Ascending aorta (tissue), 2 donors: Measurements from ENCODE around the gene ALPK3. TPM values are rescaled to one million over a fixed set of nuclear protein-coding genes. Genes with fewer than 3 reads are reported as not detected.

Source experiments
- DNase-seq, 2 donors: peaks; one replicate each; pipeline ENCODE4 v3.0.0-alpha.2; 2019; ENCODE audit warnings: low spot score in 2 of 2
- H3K27ac ChIP-seq, 2 donors: fragments of 200-600 bp; sonication (generic); one replicate each; pipeline ENCODE4 v1.5.1; 2016 to 2017; ENCODE audit warnings: mild to moderate bottlenecking in 1 of 2
- H3K27me3 ChIP-seq: fragments of 200-600 bp; sonication (generic); one replicate; pipeline ENCODE4 v1.5.1; 2017
- H3K36me3 ChIP-seq, 2 donors: fragments of 200-600 bp; sonication (generic); one replicate each; pipeline ENCODE4 v1.5.1; 2016
- H3K4me1 ChIP-seq, 2 donors: fragments of 200-600 bp; sonication (generic); one replicate each; pipeline ENCODE4 v1.5.1; 2016 to 2017; ENCODE audit warnings: mild to moderate bottlenecking in 1 of 2
- H3K4me3 ChIP-seq, 2 donors: fragments of 200-600 bp; sonication (generic); one replicate each; pipeline ENCODE4 v1.5.1; 2016 to 2017; ENCODE audit warnings: mild to moderate bottlenecking in 1 of 2
- H3K9me3 ChIP-seq, 2 donors: fragments of 200-600 bp; sonication (generic); one replicate each; pipeline ENCODE4 v1.5.1; 2016
- intact Hi-C: fragments of 100-400 bp; cut with DNase I; formaldehyde crosslinking; loops from one replicate; pipeline ENCODE4 v1.15.1; 2023
- total RNA-seq: library from RNA; depleted of rRNA; stranded (reverse); fragments of >200 nt; gene quantifications from one replicate; pipeline ENCODE4 v1.1.0, GENCODE V29; 2016
- TF ChIP-seq, protein P1 (sequence below), 3 experiments: fragments of 200-600 bp in 2 of 3; fragments of 450-650 bp in 1 of 3; sonication (generic) in 2 of 3; IDR thresholded peaks; one replicate each; pipeline ENCODE4 v1.5.1; 2016 to 2019; ENCODE audit warnings: antibody characterized with exemption in 3 of 3, mild to moderate bottlenecking in 1 of 3, moderate library complexity in 1 of 3

ALPK3 gene
- total RNA-seq, 1 donor from 2014 or later = 38.0 TPM

DNA sequence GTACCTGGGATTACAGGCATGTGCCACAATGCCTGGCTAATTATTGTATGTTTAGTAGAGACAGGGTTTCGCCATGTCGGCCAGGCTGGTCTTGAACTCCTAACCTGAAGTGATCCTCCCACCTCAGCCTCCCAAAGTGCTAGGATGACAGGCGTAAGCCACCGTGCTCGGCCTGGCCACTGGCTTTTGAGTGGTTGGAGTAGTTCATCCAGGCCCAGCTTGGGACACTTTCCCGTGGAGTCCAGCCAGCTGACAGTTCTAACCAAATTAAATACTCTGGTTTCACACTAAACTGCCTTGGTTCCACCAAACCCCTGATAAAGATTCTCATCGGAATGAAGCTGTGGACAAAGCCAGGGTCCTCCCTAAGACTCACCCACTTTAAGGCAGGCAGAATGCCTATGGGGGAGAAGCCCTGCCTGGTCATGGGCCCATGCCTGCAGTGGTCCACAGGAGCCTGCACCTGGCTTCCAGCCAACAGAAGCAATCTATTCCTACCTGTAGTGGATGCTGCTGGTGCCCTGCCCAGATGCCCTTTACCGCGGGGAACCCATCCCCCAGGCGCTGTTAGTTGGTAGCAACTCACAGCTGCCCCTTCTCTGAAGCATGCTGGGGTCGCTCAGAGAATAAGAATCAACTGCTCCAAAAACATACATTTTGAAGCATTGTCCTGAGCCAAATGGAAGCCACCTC is 62.1 kb downstream of the ALPK3 start:
- TF ChIP-seq, protein P1, sequence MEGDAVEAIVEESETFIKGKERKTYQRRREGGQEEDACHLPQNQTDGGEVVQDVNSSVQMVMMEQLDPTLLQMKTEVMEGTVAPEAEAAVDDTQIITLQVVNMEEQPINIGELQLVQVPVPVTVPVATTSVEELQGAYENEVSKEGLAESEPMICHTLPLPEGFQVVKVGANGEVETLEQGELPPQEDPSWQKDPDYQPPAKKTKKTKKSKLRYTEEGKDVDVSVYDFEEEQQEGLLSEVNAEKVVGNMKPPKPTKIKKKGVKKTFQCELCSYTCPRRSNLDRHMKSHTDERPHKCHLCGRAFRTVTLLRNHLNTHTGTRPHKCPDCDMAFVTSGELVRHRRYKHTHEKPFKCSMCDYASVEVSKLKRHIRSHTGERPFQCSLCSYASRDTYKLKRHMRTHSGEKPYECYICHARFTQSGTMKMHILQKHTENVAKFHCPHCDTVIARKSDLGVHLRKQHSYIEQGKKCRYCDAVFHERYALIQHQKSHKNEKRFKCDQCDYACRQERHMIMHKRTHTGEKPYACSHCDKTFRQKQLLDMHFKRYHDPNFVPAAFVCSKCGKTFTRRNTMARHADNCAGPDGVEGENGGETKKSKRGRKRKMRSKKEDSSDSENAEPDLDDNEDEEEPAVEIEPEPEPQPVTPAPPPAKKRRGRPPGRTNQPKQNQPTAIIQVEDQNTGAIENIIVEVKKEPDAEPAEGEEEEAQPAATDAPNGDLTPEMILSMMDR (IDR thresholded peaks at IDR 0.05) = no peak
- no peak overlapping the region for H3K27ac ChIP-seq
- H3K9me3 ChIP-seq = no peaks in the 10 kb centered on the region
- H3K4me1 ChIP-seq = peaks cover 6 to 19% of the 10 kb centered on the region in 2 donors
- no peak for DNase-seq
- no peaks in the 10 kb centered on the region for H3K27me3 ChIP-seq
- intact Hi-C loops = no loop called here
- no peak overlapping the region for H3K4me3 ChIP-seq
- no peaks in the 10 kb centered on the region for H3K36me3 ChIP-seq

DNA sequence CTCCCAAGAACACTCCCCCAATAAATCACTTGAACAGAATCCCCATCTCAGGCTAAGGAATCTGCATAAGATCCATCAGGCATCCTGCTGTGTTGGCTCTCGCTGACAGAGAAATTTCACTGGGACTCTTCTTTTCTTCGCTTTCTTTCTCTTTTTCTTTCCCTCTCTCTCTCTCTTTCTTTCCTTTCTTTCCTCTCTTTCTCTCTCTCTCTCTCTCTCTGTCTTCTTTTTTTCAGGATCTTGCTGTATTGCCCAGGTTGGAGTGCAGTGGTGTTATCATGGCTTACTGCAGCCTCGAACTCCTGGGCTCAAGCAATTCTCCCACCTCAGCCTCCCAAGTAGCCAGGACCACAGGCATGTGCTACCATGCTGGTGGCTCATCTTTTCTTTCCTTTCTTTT is 62.9 kb downstream of the ALPK3 start:
- no peak overlapping the region for H3K4me3 ChIP-seq
- no peak for DNase-seq
- no peaks in the 10 kb centered on the region for H3K27me3 ChIP-seq
- no peaks in the 10 kb centered on the region for H3K9me3 ChIP-seq
- H3K4me1 ChIP-seq = peaks cover 3 to 16% of the 10 kb centered on the region in 2 donors
- TF ChIP-seq, protein P1 (IDR thresholded peaks at IDR 0.05) = no peak
- intact Hi-C loops = no loop called here
- no peak overlapping the region for H3K27ac ChIP-seq
- H3K36me3 ChIP-seq = no peaks in the 10 kb centered on the region

DNA sequence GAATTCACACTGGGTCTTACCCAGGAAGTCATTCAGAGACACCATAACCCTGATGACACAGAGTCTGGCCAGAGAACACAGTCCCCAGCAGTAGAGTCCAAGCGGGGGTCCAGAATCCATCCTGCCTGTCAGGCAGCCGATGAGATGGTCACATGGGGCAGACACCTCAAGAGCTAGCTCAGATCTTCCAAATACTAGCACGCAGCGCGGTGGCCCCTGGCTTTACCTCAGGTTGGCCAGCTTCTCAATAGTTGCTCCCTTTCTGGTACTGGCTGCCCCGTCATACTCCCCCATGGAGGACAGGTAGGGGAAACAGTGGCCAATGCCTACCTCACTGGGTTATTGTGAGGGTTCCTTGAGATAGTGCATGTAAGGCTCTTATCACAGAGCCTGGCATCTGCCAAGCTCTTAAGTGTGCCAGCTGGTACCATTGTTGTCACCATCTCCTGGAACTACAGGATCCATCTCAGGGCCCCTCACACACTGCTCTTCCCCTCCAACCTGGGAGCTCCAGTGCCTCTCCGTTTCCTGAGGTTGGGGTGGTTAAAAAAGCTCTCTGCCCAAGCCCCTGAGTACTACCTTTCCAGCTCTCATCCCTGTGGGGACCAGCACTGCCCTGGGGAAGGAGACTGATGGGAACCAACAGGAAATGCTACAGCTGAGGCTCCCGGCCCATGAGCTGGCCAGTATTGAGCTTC is 63.8 kb downstream of the ALPK3 start:
- Histone ChIP-seq H3K4me3 (no peak overlapping the region), H3K27ac (no peak overlapping the region), H3K4me1 (peaks cover 3 to 16% of the 10 kb centered on the region in 2 donors), H3K36me3 (no peaks in the 10 kb centered on the region), H3K27me3 (no peaks in the 10 kb centered on the region), H3K9me3 (no peaks in the 10 kb centered on the region)
- TF ChIP-seq, protein P1 (IDR thresholded peaks at IDR 0.05) = no peak
- no peak for DNase-seq
- intact Hi-C loops = no loop called here

DNA sequence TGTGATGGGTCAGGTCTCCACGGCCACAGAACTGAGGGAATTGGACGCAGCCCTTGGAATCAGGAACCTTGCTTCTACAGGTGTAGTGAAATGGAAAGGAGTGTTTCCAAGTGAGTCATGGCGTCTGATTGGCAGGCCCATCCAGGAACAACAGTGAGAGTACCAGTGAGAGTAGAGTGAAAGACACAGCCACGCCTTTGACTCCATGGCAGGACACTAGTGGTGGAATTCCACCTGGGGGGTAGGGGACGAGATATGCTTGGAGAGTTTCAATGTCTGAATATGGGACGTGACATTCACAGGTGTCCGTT is 64.3 kb downstream of the ALPK3 start:
- no peaks in the 10 kb centered on the region for H3K9me3 ChIP-seq
- TF ChIP-seq, protein P1 (IDR thresholded peaks at IDR 0.05) = no peak
- no peak for DNase-seq
- no peak overlapping the region for H3K27ac ChIP-seq
- no peaks in the 10 kb centered on the region for H3K36me3 ChIP-seq
- H3K27me3 ChIP-seq = no peaks in the 10 kb centered on the region
- intact Hi-C loops = no loop called here
- H3K4me1 ChIP-seq = peaks cover 3 to 16% of the 10 kb centered on the region in 2 donors
- H3K4me3 ChIP-seq = no peak overlapping the region

DNA sequence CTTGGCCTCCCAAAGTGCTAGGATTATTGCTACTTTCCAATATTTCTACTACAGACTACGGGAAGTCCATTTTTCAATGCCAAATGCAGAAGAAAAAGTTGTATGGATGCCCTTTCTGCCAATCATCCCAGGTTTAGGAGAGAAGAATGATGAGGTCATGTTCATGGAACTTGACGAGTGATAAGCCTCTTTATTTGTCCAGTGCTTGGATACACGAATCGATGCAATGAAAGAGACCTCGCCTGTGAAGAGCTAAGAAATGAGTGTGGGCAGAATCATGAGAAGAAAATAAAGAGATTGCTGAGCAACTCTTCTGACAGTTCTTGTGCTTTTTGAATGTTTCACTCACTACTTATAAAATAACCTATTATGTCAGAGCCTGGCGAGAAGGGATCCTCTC is 66.3 kb downstream of the ALPK3 start:
- TF ChIP-seq, protein P1 (IDR thresholded peaks at IDR 0.05) = no peak
- intact Hi-C loops = no loop called here
- Histone ChIP-seq H3K27ac (peak overlapping the region; percentile 74 to 92), H3K4me1 (peaks cover 3 to 16% of the 10 kb centered on the region in 2 donors), H3K9me3 (no peaks in the 10 kb centered on the region), H3K4me3 (no peak overlapping the region), H3K27me3 (no peaks in the 10 kb centered on the region), H3K36me3 (no peaks in the 10 kb centered on the region)
- no peak for DNase-seq
